Stimulated activated CD4-positive, alpha-beta T cell treated with anti-CD3 and anti-CD28 coated beads, Interleukin-1b, Interleukin-23, amount 100 ng/mL, for 4 hours (primary cell): ENCODE results near the gene CHN2.

Experiments used
- DNase-seq, 2 donors: peaks; one replicate each; pipeline ENCODE4 v3.0.0-alpha.2; 2020; ENCODE audit warnings: low read depth in 2 of 2

Gene CHN2

GRCh38 chr7:29224726-29225125 is 30.2 kb downstream of the CHN2 start:
- no peak for DNase-seq

- no peak for DNase-seq
Measured at GRCh38 chr7:29228289-29229011, 33.9 kb downstream of the CHN2 start.

GRCh38 chr7:29229066-29229465 is 34.5 kb downstream of the CHN2 start:
- DNase-seq, result no peak

- no peak for DNase-seq
Measured at GRCh38 chr7:29229946-29230345, 35.4 kb downstream of the CHN2 start.

GRCh38 chr7:29230871-29231345 is 36.3 kb downstream of the CHN2 start:
- no peak for DNase-seq

GRCh38 chr7:29231671-29232232 is 37.2 kb downstream of the CHN2 start:
- no peak for DNase-seq

GRCh38 chr7:29234438-29234837 is 39.9 kb downstream of the CHN2 start:
- DNase-seq, result no peak

GRCh38 chr7:29236071-29236580 is 41.6 kb downstream of the CHN2 start:
- no peak for DNase-seq

- no peak for DNase-seq
Measured at GRCh38 chr7:29236649-29237048, 42.1 kb downstream of the CHN2 start.

- no peak for DNase-seq
Measured at GRCh38 chr7:29237489-29237888, 42.9 kb downstream of the CHN2 start.

GRCh38 chr7:29239638-29240037 is 45.1 kb downstream of the CHN2 start:
- no peak for DNase-seq

GRCh38 chr7:29242265-29242664 is 47.7 kb downstream of the CHN2 start:
- no peak for DNase-seq

GRCh38 chr7:29243910-29244655 is 49.5 kb downstream of the CHN2 start:
- DNase-seq, result peak; percentile 6 to 8

GRCh38 chr7:29247224-29247962 is 52.8 kb downstream of the CHN2 start:
- no peak for DNase-seq

GRCh38 chr7:29247963-29248236 is 53.3 kb downstream of the CHN2 start:
- DNase-seq, result no peak

GRCh38 chr7:29248713-29249382 is 54.3 kb downstream of the CHN2 start:
- no peak for DNase-seq

GRCh38 chr7:29249383-29249750 is 54.8 kb downstream of the CHN2 start:
- no peak for DNase-seq

GRCh38 chr7:29249860-29250259 is 55.3 kb downstream of the CHN2 start:
- no peak for DNase-seq

GRCh38 chr7:29253225-29253624 is 58.6 kb downstream of the CHN2 start:
- no peak for DNase-seq

- DNase-seq, result no peak
Measured at GRCh38 chr7:29254591-29254990, 60.0 kb downstream of the CHN2 start.

- no peak for DNase-seq
Measured at GRCh38 chr7:29255199-29255878, 60.8 kb downstream of the CHN2 start.
